CD4-positive, alpha-beta memory T cell (primary cell): Measurements from ENCODE around the gene EIF4G2. TPM values are rescaled to one million over a fixed set of nuclear protein-coding genes. Genes with fewer than 3 reads are reported as not detected.
"Not testable (repeated sequence)": the region's sequence is repeated elsewhere in the genome, so short reads cannot be mapped to it uniquely, and the experiment has no call there.

ENCODE experiments used
- CTCF ChIA-PET: fragments of 350-600 bp; sonication (Branson Sonifier 250); formaldehyde crosslinking; loops from one replicate; lab custom pipeline; 2021; ENCODE audit warnings: inconsistent platforms; ENCODE audit not compliant: partially characterized antibody; lab: Charles Lee
- POLR2A ChIA-PET: fragments of 350-600 bp; sonication (Branson Sonifier 250); formaldehyde crosslinking; loops from one replicate; lab custom pipeline; 2021; ENCODE audit not compliant: partially characterized antibody; lab: Charles Lee
- DNase-seq, 5 donors: peaks; one replicate each; pipeline versions ENCODE4 v3.0.0 to v3.0.0-alpha.2; 2020 to 2022; ENCODE audit warnings: mixed read lengths in 1 of 5
- H3K27ac ChIP-seq: one replicate; pipeline ENCODE4 v1.7.0; 2013; ENCODE audit warnings: low read depth, low read length
- H3K27me3 ChIP-seq: 2 replicates; pipeline ENCODE4 v1.7.0; 2013; ENCODE audit warnings: mild to moderate bottlenecking, low read length, moderate library complexity; ENCODE audit not compliant: insufficient read depth
- H3K36me3 ChIP-seq: 2 replicates; pipeline ENCODE4 v1.7.0; 2013; ENCODE audit warnings: mild to moderate bottlenecking, low read length, moderate library complexity; ENCODE audit not compliant: insufficient read depth
- H3K4me1 ChIP-seq: 2 replicates; pipeline ENCODE4 v1.7.0; 2013; ENCODE audit warnings: mild to moderate bottlenecking, low read length, moderate library complexity; ENCODE audit not compliant: insufficient read depth
- H3K4me3 ChIP-seq, 2 donors: one replicate each; pipeline ENCODE4 v1.7.0; 2013; ENCODE audit warnings: low read length in 2 of 2, mild to moderate bottlenecking in 1 of 2
- H3K9me3 ChIP-seq, 2 donors: one replicate each; pipeline ENCODE4 v1.7.0; 2013; ENCODE audit warnings: low read length in 2 of 2, control low read depth in 1 of 2; ENCODE audit not compliant: control insufficient read depth in 1 of 2
- H3K27ac Mint-ChIP-seq, 7 donors: one replicate each; pipeline ENCODE4 v1.8.0; 2020 to 2021; ENCODE audit warnings: mixed read lengths in 7 of 7, mild to moderate bottlenecking in 6 of 7, inconsistent platforms in 3 of 7, moderate library complexity in 3 of 7
- H3K27me3 Mint-ChIP-seq, 2 donors: one replicate each; pipeline ENCODE4 v1.8.0; 2020 to 2021; ENCODE audit warnings: mixed read lengths in 2 of 2
- H3K36me3 Mint-ChIP-seq, 2 donors: one replicate each; pipeline ENCODE4 v1.8.0; 2020 to 2021; ENCODE audit warnings: mixed read lengths in 2 of 2, inconsistent platforms in 1 of 2, mild to moderate bottlenecking in 1 of 2
- H3K4me1 Mint-ChIP-seq, 4 donors: one replicate each; pipeline ENCODE4 v1.8.0; 2020 to 2021; ENCODE audit warnings: mixed read lengths in 4 of 4, mild to moderate bottlenecking in 1 of 4
- H3K4me3 Mint-ChIP-seq, 8 donors: one replicate each; pipeline ENCODE4 v1.8.0; 2020 to 2021; ENCODE audit warnings: mixed read lengths in 8 of 8, mild to moderate bottlenecking in 7 of 8, moderate library complexity in 6 of 8, inconsistent platforms in 3 of 8
- H3K9me3 Mint-ChIP-seq, 8 donors: one replicate each; pipeline ENCODE4 v1.8.0; 2020 to 2021; ENCODE audit warnings: mixed read lengths in 8 of 8, mild to moderate bottlenecking in 5 of 8, inconsistent platforms in 3 of 8, moderate library complexity in 1 of 8
- intact Hi-C: fragments of 100-400 bp; cut with micrococcal nuclease; formaldehyde crosslinking; loops from one replicate; pipeline ENCODE4 v1.15.1; 2023
- polyA plus RNA-seq, 2 donors: library from polyadenylated mRNA; unstranded; fragments of 300-500 nt; fragmentation: Illumina TruSeq; gene quantifications; one replicate each; pipeline ENCODE4 v1.2.3, GENCODE V29; 2021
- total RNA-seq, 2 experiments: library from RNA; stranded (reverse); gene quantifications; one replicate each; pipeline ENCODE4 v1.2.3, GENCODE V29; 2021

Gene EIF4G2
- total and polyA plus RNA-seq, 4 experiments from 2014 or later: 521 to 664 (median 595) TPM

- Histone ChIP-seq H3K4me3 (no peak overlapping the region), H3K9me3 (no peaks in the 10 kb centered on the region), H3K27me3 (no peaks in the 10 kb centered on the region), H3K4me1 (no peaks in the 10 kb centered on the region), H3K36me3 (no peaks in the 10 kb centered on the region), H3K27ac (no peak overlapping the region)
- Mint-ChIP-seq H3K27me3 (no peaks in the 10 kb centered on the region), H3K4me1 (peaks cover 0 to 9% (median under 1%) of the 10 kb centered on the region in 4 donors), H3K36me3 (no peaks in the 10 kb centered on the region), H3K4me3 (no peak overlapping the region), H3K27ac (no peak overlapping the region), H3K9me3 (peaks cover 0 to under 1% (median 0%) of the 10 kb centered on the region in 8 donors)
- intact Hi-C loops: no loop called here
- POLR2A ChIA-PET: interaction anchor here (2.4 to 5.2 kb wide), 2 partner anchors 21 to 29 kb away, joined by 7 to 26 read pairs; partner anchors contain the start of genes EIF4G2 and ZBED5
- CTCF ChIA-PET: interaction anchor here (1.0 kb wide), 1 partner anchor 45 kb away, joined by 4 read pairs; no protein-coding TSS in a partner anchor
- DNase-seq: no peak
Measured at GRCh38 chr11:10838083-10838482, 29.4 kb upstream of the EIF4G2 start.

DNA sequence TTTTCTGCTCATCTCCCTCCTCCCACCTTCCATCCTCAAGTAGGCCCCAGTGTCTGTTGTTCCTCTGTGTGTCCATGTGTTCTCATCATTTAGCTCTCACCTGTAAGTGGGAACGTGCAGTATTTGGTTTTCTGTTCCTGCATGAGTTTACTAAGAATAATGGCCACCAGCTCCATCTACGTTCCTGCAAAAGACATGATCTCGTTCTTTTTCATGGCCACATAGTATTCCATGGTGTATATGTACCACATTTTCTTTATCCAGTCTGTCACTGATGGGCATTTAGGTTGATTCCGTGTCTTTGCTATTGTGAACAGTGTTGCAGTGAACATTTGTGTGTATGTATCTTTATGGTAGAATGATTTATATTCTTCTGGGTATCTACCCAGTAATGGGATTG lies 28.2 kb upstream of the EIF4G2 start:
- H3K36me3 ChIP-seq, H3K9me3 Mint-ChIP-seq, H3K4me3 Mint-ChIP-seq, DNase-seq, H3K27me3 ChIP-seq, H3K4me3 ChIP-seq, H3K9me3 ChIP-seq, H3K27me3 Mint-ChIP-seq, H3K4me1 ChIP-seq, CTCF ChIA-PET, H3K4me1 Mint-ChIP-seq, H3K36me3 Mint-ChIP-seq, H3K27ac Mint-ChIP-seq, intact Hi-C loops, H3K27ac ChIP-seq: not testable (repeated sequence)
- POLR2A ChIA-PET: interaction anchor here (2.4 kb wide), 1 partner anchor 22 kb away, joined by 7 read pairs; the partner anchor contains the start of gene ZBED5

DNA sequence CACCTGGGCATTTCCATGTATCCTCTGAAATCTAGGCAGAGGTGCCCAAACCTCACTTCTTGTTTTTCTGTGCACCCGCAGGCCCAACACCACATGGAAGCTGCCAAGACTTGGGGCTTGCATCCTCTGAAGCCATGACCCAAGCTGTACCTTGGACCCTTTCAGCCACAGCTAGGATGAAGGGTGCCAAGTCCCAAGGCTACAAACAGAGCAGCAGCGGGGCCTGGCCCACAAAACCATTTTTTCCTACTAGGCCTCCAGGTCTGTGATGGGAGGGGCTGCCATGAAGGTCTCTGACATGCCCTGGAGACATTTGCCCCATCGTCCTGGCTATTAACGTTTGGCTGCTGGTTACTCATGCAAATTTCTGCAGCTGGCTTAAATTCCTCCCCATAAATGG lies 20.4 kb upstream of the EIF4G2 start:
- no peak overlapping the region for H3K4me3 Mint-ChIP-seq
- no peaks in the 10 kb centered on the region for H3K36me3 ChIP-seq
- CTCF ChIA-PET: no interaction called here
- DNase-seq: no peak
- H3K27me3 Mint-ChIP-seq: peaks cover 2 to 4% of the 10 kb centered on the region in 2 donors
- H3K27me3 ChIP-seq: no peaks in the 10 kb centered on the region
- peaks cover 4% of the 10 kb centered on the region in 4 donors for H3K4me1 Mint-ChIP-seq
- no peak overlapping the region for H3K27ac Mint-ChIP-seq
- intact Hi-C loops: no loop called here
- no peaks in the 10 kb centered on the region for H3K4me1 ChIP-seq
- H3K9me3 ChIP-seq: no peaks in the 10 kb centered on the region
- H3K36me3 Mint-ChIP-seq: peaks cover 0 to 12% of the 10 kb centered on the region in 2 donors
- no peak overlapping the region for H3K4me3 ChIP-seq
- POLR2A ChIA-PET: no interaction called here
- H3K27ac ChIP-seq: no peak overlapping the region
- peaks cover 0 to 2% (median 0%) of the 10 kb centered on the region in 8 donors for H3K9me3 Mint-ChIP-seq

DNA sequence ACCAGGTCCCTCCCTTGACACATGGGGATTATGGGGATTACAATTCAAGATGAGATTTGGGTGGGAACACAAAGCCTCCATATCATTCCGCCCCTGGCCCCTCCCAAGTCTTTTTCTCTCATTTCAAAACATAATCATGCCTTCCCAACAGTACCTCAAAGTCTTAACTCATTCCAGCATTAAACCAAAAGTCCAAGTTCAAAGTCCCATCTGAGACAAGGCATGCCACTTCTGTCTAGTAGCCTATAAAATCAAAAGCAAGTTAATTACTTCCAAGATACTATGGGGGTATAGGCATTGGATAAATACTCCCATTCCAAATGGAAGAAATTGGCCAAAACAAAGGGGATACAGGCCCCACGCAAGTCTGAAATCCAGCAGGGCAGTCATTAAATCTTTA lies 19.7 kb upstream of the EIF4G2 start:
- Mint-ChIP-seq H3K4me3 (no peak overlapping the region), H3K4me1 (peaks cover 4% of the 10 kb centered on the region in 4 donors), H3K27me3 (peaks cover 2 to 4% of the 10 kb centered on the region in 2 donors), H3K36me3 (peaks cover 0 to 12% of the 10 kb centered on the region in 2 donors), H3K9me3 (peaks cover 0 to 2% (median 0%) of the 10 kb centered on the region in 8 donors), H3K27ac (no peak overlapping the region)
- H3K36me3 ChIP-seq: no peaks in the 10 kb centered on the region
- no peak overlapping the region for H3K4me3 ChIP-seq
- H3K27ac ChIP-seq: no peak overlapping the region
- ChIA-PET CTCF (no interaction called here), POLR2A (no interaction called here)
- no peaks in the 10 kb centered on the region for H3K9me3 ChIP-seq
- no peak for DNase-seq
- no peaks in the 10 kb centered on the region for H3K4me1 ChIP-seq
- no peaks in the 10 kb centered on the region for H3K27me3 ChIP-seq
- intact Hi-C loops: no loop called here

DNA sequence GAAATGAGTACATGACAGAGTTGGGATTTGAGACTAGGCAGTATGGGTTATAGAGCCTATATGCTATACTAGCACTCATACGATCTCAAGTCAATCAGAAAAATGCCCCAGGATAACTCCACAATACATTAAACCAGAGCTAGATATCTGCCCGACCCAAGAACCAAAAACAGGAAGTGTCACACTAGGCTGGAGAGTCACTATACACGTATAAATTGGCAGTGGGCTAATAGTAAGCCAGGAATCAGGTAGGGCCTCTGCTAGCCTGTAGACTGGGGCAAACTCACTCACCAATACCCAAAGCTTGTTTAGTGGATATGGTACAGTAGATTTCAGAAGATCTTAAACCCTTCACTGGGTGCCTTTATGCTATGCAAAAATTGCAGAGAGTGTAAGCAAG lies 16.2 kb upstream of the EIF4G2 start:
- H3K4me1 Mint-ChIP-seq: peaks cover 4% of the 10 kb centered on the region in 4 donors
- ChIA-PET POLR2A (interaction anchor here (2.7 kb wide), 1 partner anchor 16 kb away, joined by 7 read pairs; the partner anchor contains the start of gene EIF4G2), CTCF (no interaction called here)
- Histone ChIP-seq H3K27ac (no peak overlapping the region), H3K4me1 (no peaks in the 10 kb centered on the region), H3K9me3 (no peaks in the 10 kb centered on the region), H3K36me3 (no peaks in the 10 kb centered on the region), H3K4me3 (no peak overlapping the region), H3K27me3 (no peaks in the 10 kb centered on the region)
- H3K27me3 Mint-ChIP-seq: peaks cover under 1 to 2% of the 10 kb centered on the region in 2 donors
- no peak overlapping the region for H3K4me3 Mint-ChIP-seq
- H3K36me3 Mint-ChIP-seq: peaks cover 0 to 15% of the 10 kb centered on the region in 2 donors
- no peak overlapping the region for H3K27ac Mint-ChIP-seq
- DNase-seq: no peak
- no peaks in the 10 kb centered on the region for H3K9me3 Mint-ChIP-seq
- intact Hi-C loops: no loop called here

- no peaks in the 10 kb centered on the region for H3K36me3 ChIP-seq
- Mint-ChIP-seq H3K36me3 (peaks cover 0 to 13% of the 10 kb centered on the region in 2 donors), H3K27me3 (peaks cover 0 to 2% of the 10 kb centered on the region in 2 donors), H3K4me1 (peaks cover 4% of the 10 kb centered on the region in 4 donors), H3K9me3 (no peaks in the 10 kb centered on the region), H3K27ac (no peak overlapping the region), H3K4me3 (peak overlapping the region in 1 of 8 donors; percentile 4)
- intact Hi-C loops: no loop called here
- H3K9me3 ChIP-seq: no peaks in the 10 kb centered on the region
- no peak overlapping the region for H3K4me3 ChIP-seq
- ChIA-PET POLR2A (no interaction called here), CTCF (no interaction called here)
- H3K4me1 ChIP-seq: no peaks in the 10 kb centered on the region
- H3K27ac ChIP-seq: no peak overlapping the region
- no peak for DNase-seq
- H3K27me3 ChIP-seq: no peaks in the 10 kb centered on the region
Measured at GRCh38 chr11:10823152-10823579, 14.4 kb upstream of the EIF4G2 start.

DNA sequence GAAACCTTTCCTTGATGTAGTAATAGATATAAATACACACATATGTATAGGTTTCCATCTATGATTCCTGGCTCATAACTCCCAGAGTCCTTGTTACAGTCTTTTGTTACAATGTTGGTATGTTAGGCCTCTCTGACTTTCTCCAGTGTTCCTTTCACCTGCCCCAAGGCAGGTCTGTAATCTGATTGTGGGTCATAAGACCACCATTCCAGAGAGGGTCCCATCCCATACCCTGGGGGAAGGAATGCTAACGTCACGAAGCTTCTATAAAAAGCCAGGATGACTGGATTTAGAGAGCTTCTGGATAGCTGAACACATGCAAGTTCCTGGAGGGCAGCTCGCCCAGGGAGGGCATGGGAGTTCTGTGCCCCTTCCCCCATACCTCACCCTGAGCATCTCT lies 13.8 kb upstream of the EIF4G2 start:
- H3K27ac ChIP-seq, intact Hi-C loops, H3K9me3 ChIP-seq, H3K4me1 Mint-ChIP-seq, H3K27ac Mint-ChIP-seq, H3K36me3 Mint-ChIP-seq, H3K4me1 ChIP-seq, CTCF ChIA-PET, H3K9me3 Mint-ChIP-seq, POLR2A ChIA-PET, H3K27me3 ChIP-seq, DNase-seq, H3K27me3 Mint-ChIP-seq, H3K4me3 ChIP-seq, H3K36me3 ChIP-seq, H3K4me3 Mint-ChIP-seq: not testable (repeated sequence)
